HCT116 (cell line): ENCODE results near the gene CD1E.

Experiments
- ATF3 ChIP-seq: IDR thresholded peaks from 2 replicates; pipeline ENCODE4 v1.6.1; 2012
- CTCF ChIP-seq, 3 experiments: fragments of 200-600 bp in 1 of 3; sonication (generic) in 1 of 3; IDR thresholded peaks in 2 of 3; conservative IDR thresholded peaks in 1 of 3; 2 replicates each; pipeline ENCODE4 v1.5.1; 2012 to 2017; ENCODE audit warnings: low read depth in 2 of 3, low read length in 2 of 3, antibody characterized with exemption in 1 of 3, borderline replicate concordance in 1 of 3, control low read depth in 1 of 3, mild to moderate bottlenecking in 1 of 3, mixed read lengths in 1 of 3, mixed run types in 1 of 3, moderate library complexity in 1 of 3; ENCODE audit not compliant: insufficient read depth in 1 of 3
- EZH2 ChIP-seq: fragments of 200-600 bp; sonication (generic); IDR thresholded peaks from 2 replicates; pipeline ENCODE4 v1.6.1; 2017; ENCODE audit warnings: antibody characterized with exemption, mixed run types
- FOSL1 ChIP-seq: IDR thresholded peaks from 2 replicates; pipeline ENCODE4 v1.6.1; 2012; ENCODE audit warnings: low read depth
- JUND ChIP-seq: IDR thresholded peaks from 2 replicates; pipeline ENCODE4 v1.6.1; 2012
- POLR2A ChIP-seq: IDR thresholded peaks from 2 replicates; pipeline ENCODE4 v1.7.0; 2011; ENCODE audit warnings: borderline replicate concordance; ENCODE audit not compliant: insufficient read depth, insufficient read length; ENCODE audit errors: extremely low read depth
- POLR2AphosphoS5 ChIP-seq: IDR thresholded peaks from 2 replicates; pipeline ENCODE4 v1.6.1; 2011; ENCODE audit warnings: mild to moderate bottlenecking, low read depth, low read length, moderate library complexity
- RAD21 ChIP-seq: IDR thresholded peaks from 2 replicates; pipeline ENCODE4 v1.6.1; 2012; ENCODE audit warnings: low read depth, mild to moderate bottlenecking
- REST ChIP-seq: IDR thresholded peaks from 2 replicates; pipeline ENCODE4 v1.6.1; 2012; ENCODE audit warnings: low read depth
- SIN3A ChIP-seq: IDR thresholded peaks from 2 replicates; pipeline ENCODE4 v1.6.1; 2012; ENCODE audit warnings: low read depth
- TCF7L2 ChIP-seq: IDR thresholded peaks from 2 replicates; pipeline ENCODE4 v1.7.0; 2011; ENCODE audit warnings: borderline replicate concordance, inconsistent platforms; ENCODE audit not compliant: insufficient read depth, insufficient read length; ENCODE audit errors: extremely low read depth
- YY1 ChIP-seq: IDR thresholded peaks from 2 replicates; pipeline ENCODE4 v1.6.1; 2011; ENCODE audit warnings: low read length, low read depth, moderate library complexity, mild to moderate bottlenecking; ENCODE audit not compliant: insufficient replicate concordance; ENCODE audit errors: extremely low read depth
- ZNF274 ChIP-seq: fragments of 200-500 bp; sonication (Bioruptor generic); IDR thresholded peaks from 2 replicates; pipeline ENCODE4 v1.6.1; 2014; ENCODE audit warnings: mild to moderate bottlenecking, low read depth, low read length, inconsistent platforms

- TF ChIP-seq FOSL1 (no peak), POLR2AphosphoS5 (no peak), CTCF (IDR thresholded peaks at IDR 0.05 in 2 of 3, conservative IDR thresholded peaks at IDR 0.05 in 1 of 3; ENCODE audit: borderline replicate concordance in 1 of 3, insufficient read depth in 1 of 3, low read depth in 2 of 3, low read length in 2 of 3) (no peak), ATF3 (no peak), RAD21 (no peak), POLR2A (no peak), ZNF274 (no peak), SIN3A (no peak), EZH2 (no peak), YY1 (no peak), REST (no peak), JUND (no peak), TCF7L2 (no peak)
Observed at GRCh38 chr1:158311066-158311465, 42.6 kb upstream of the CD1E start.
